Fibroblast of skin of scalp (primary cell): ENCODE data around the gene SRP72. TPM values are rescaled to one million over a fixed set of nuclear protein-coding genes. Genes with fewer than 3 reads are reported as not detected.
"Not testable (repeated sequence)": the region's sequence is repeated elsewhere in the genome, so short reads cannot be mapped to it uniquely, and the experiment has no call there.

Experiments
- DNase-seq: peaks from one replicate; pipeline ENCODE4 v3.0.0-alpha.2; 2013
- polyA plus RNA-seq, 2 experiments: library from polyadenylated mRNA; unstranded; fragments of 120-200 nt; gene quantifications; one replicate each; pipeline ENCODE4 v1.2.1, GENCODE V29; 2013; ENCODE audit not compliant: insufficient read length in 2 of 2

Gene SRP72
- polyA plus RNA-seq (2013, experiment 1 of 2; ENCODE audit: insufficient read length): 102 TPM
- 106 TPM for polyA plus RNA-seq (2013, experiment 2 of 2; ENCODE audit: insufficient read length)

- peak; percentile 89 for DNase-seq
Measured at GRCh38 chr4:56467284-56468096, at the start of gene SRP72. TSS of gene SRP72 (plus strand) at chr4:56467617. CDS start at chr4:56467636, 19 bp downstream.

- no peak for DNase-seq
Measured at GRCh38 chr4:56424176-56424575, 43.2 kb upstream of the SRP72 start.

GRCh38 chr4:56424697-56425514 lies 42.5 kb upstream of the SRP72 start:
- peak; percentile 37 for DNase-seq

- DNase-seq: no peak
Measured at GRCh38 chr4:56425518-56425917, 41.9 kb upstream of the SRP72 start.

- no peak for DNase-seq
Measured at GRCh38 chr4:56426273-56426672, 41.1 kb upstream of the SRP72 start.

GRCh38 chr4:56427179-56427578 lies 40.2 kb upstream of the SRP72 start:
- no peak for DNase-seq

- DNase-seq: no peak
Measured at GRCh38 chr4:56430203-56430602, 37.2 kb upstream of the SRP72 start.

GRCh38 chr4:56433280-56433679 lies 34.1 kb upstream of the SRP72 start:
- DNase-seq: no peak

- peak; percentile 51 for DNase-seq
Measured at GRCh38 chr4:56434599-56435139, 32.7 kb upstream of the SRP72 start.

GRCh38 chr4:56435140-56435926 lies 32.1 kb upstream of the SRP72 start, which contains the start of gene PPAT:
TSS of gene PPAT (minus strand) at chr4:56435615. CDS start at chr4:56435477, 138 bp downstream.
- DNase-seq: peak; percentile 98

GRCh38 chr4:56438766-56439165 lies 28.7 kb upstream of the SRP72 start:
- DNase-seq: peak; percentile 64

GRCh38 chr4:56440983-56441382 lies 26.4 kb upstream of the SRP72 start:
- DNase-seq: no peak

GRCh38 chr4:56444719-56445118 lies 22.7 kb upstream of the SRP72 start:
- DNase-seq: no peak

- no peak for DNase-seq
Measured at GRCh38 chr4:56445699-56446098, 21.7 kb upstream of the SRP72 start.

GRCh38 chr4:56448301-56448700 lies 19.1 kb upstream of the SRP72 start:
- DNase-seq: no peak

GRCh38 chr4:56449475-56449874 lies 17.9 kb upstream of the SRP72 start:
- not testable (repeated sequence) for DNase-seq

- DNase-seq: no peak
Measured at GRCh38 chr4:56450342-56450741, 17.1 kb upstream of the SRP72 start.

GRCh38 chr4:56460085-56460484 lies 7.3 kb upstream of the SRP72 start:
- DNase-seq: peak; percentile 59

GRCh38 chr4:56462157-56462556 lies 5.3 kb upstream of the SRP72 start:
- DNase-seq: no peak

- DNase-seq: no peak
Measured at GRCh38 chr4:56463711-56464110, 3.7 kb upstream of the SRP72 start.

GRCh38 chr4:56464581-56464980 lies 2.8 kb upstream of the SRP72 start:
- no peak for DNase-seq

- DNase-seq: peak; percentile 15
Measured at GRCh38 chr4:56465599-56466295, 1.7 kb upstream of the SRP72 start.
